Endothelial cell (in vitro differentiated cells): ENCODE results near the gene XPNPEP3. TPM values are rescaled to one million over a fixed set of nuclear protein-coding genes. Genes with fewer than 3 reads are reported as not detected.

Experiments used
- DNase-seq: peaks from one replicate; pipeline ENCODE4 v3.0.0; 2021; ENCODE audit warnings: low spot score
- H3K27ac Mint-ChIP-seq: one replicate; pipeline ENCODE4 v1.8.0; 2021; ENCODE audit warnings: mixed read lengths, inconsistent platforms; ENCODE audit not compliant: unreplicated experiment
- H3K27me3 Mint-ChIP-seq: one replicate; pipeline ENCODE4 v1.8.0; 2021; ENCODE audit warnings: mild to moderate bottlenecking, moderate library complexity, mixed read lengths, inconsistent platforms; ENCODE audit not compliant: unreplicated experiment
- H3K36me3 Mint-ChIP-seq: one replicate; pipeline ENCODE4 v1.8.0; 2021; ENCODE audit warnings: mild to moderate bottlenecking, low read depth, mixed read lengths, inconsistent platforms; ENCODE audit not compliant: unreplicated experiment
- H3K4me1 Mint-ChIP-seq: one replicate; pipeline ENCODE4 v1.8.0; 2021; ENCODE audit warnings: mild to moderate bottlenecking, mixed read lengths, inconsistent platforms; ENCODE audit not compliant: unreplicated experiment
- H3K4me3 Mint-ChIP-seq: one replicate; pipeline ENCODE4 v1.8.0; 2021; ENCODE audit warnings: mild to moderate bottlenecking, mixed read lengths, inconsistent platforms; ENCODE audit not compliant: unreplicated experiment
- H3K9me3 Mint-ChIP-seq: one replicate; pipeline ENCODE4 v1.8.0; 2021; ENCODE audit warnings: mixed read lengths, inconsistent platforms; ENCODE audit not compliant: unreplicated experiment
- CTCF ChIP-seq: fragments of 200-600 bp; sonication (generic); IDR thresholded peaks from one replicate; pipeline ENCODE4 v1.5.0; 2021; ENCODE audit warnings: antibody characterized with exemption; ENCODE audit not compliant: unreplicated experiment
- total RNA-seq: library from RNA; stranded (reverse); fragmentation: NEBNext Ultra II Directional; extraction: Animal tissue kit (Norgen Biotek cat#: 25700); gene quantifications from one replicate; pipeline ENCODE4 v1.2.1, GENCODE V29; 2021; ENCODE audit not compliant: unreplicated experiment

The XPNPEP3 gene
- total RNA-seq, 1 donor from 2014 or later: 23.5 TPM

- H3K9me3 Mint-ChIP-seq: no peaks in the 10 kb centered on the region
- TF ChIP-seq CTCF: no peak
- H3K27ac Mint-ChIP-seq: no peak overlapping the region
- peaks cover 4% of the 10 kb centered on the region for H3K36me3 Mint-ChIP-seq
- no peaks in the 10 kb centered on the region for H3K27me3 Mint-ChIP-seq
- no peak overlapping the region for H3K4me3 Mint-ChIP-seq
- no peaks in the 10 kb centered on the region for H3K4me1 Mint-ChIP-seq
- no peak for DNase-seq
Measured at GRCh38 chr22:40874016-40874415, 17.1 kb downstream of the XPNPEP3 start.

- peaks cover 4% of the 10 kb centered on the region for H3K36me3 Mint-ChIP-seq
- no peak for DNase-seq
- TF ChIP-seq CTCF: no peak
- no peaks in the 10 kb centered on the region for H3K9me3 Mint-ChIP-seq
- H3K4me3 Mint-ChIP-seq: no peak overlapping the region
- no peaks in the 10 kb centered on the region for H3K27me3 Mint-ChIP-seq
- no peak overlapping the region for H3K27ac Mint-ChIP-seq
- no peaks in the 10 kb centered on the region for H3K4me1 Mint-ChIP-seq
Measured at GRCh38 chr22:40875111-40875510, 18.2 kb downstream of the XPNPEP3 start.

- H3K36me3 Mint-ChIP-seq: peaks cover 8% of the 10 kb centered on the region
- no peak for TF ChIP-seq CTCF
- H3K9me3 Mint-ChIP-seq: no peaks in the 10 kb centered on the region
Measured at GRCh38 chr22:40876907-40877306, 20.0 kb downstream of the XPNPEP3 start.

GRCh38 chr22:40877488-40877887, 20.5 kb downstream of the XPNPEP3 start:
- DNase-seq: no peak
- no peaks in the 10 kb centered on the region for H3K9me3 Mint-ChIP-seq
- H3K27me3 Mint-ChIP-seq: no peaks in the 10 kb centered on the region
- no peaks in the 10 kb centered on the region for H3K4me1 Mint-ChIP-seq
- peaks cover 9% of the 10 kb centered on the region for H3K36me3 Mint-ChIP-seq
- H3K27ac Mint-ChIP-seq: no peak overlapping the region
- no peak overlapping the region for H3K4me3 Mint-ChIP-seq
- no peak for TF ChIP-seq CTCF

More at GRCh38 chr22:40876907-40877306, 20.0 kb downstream of the XPNPEP3 start:
- Mint-ChIP-seq H3K4me3 (no peak overlapping the region), H3K4me1 (no peaks in the 10 kb centered on the region), H3K27me3 (no peaks in the 10 kb centered on the region), H3K27ac (no peak overlapping the region)
- no peak for DNase-seq

- Mint-ChIP-seq H3K36me3 (peaks cover 9% of the 10 kb centered on the region), H3K27me3 (no peaks in the 10 kb centered on the region), H3K4me3 (no peak overlapping the region), H3K4me1 (no peaks in the 10 kb centered on the region), H3K27ac (no peak overlapping the region), H3K9me3 (no peaks in the 10 kb centered on the region)
- no peak for DNase-seq
- no peak for TF ChIP-seq CTCF
Measured at GRCh38 chr22:40878922-40879321, 22.0 kb downstream of the XPNPEP3 start.
